Inflammatory macrophage (primary cell): ENCODE data around the gene GPR142.
"Not testable (repeated sequence)": the region's sequence is repeated elsewhere in the genome, so short reads cannot be mapped to it uniquely, and the experiment has no call there.

ENCODE experiments used
- DNase-seq, 2 donors: peaks; one replicate each; pipeline ENCODE4 v3.0.0-alpha.2; 2020 to 2022

GPR142 gene

GRCh38 chr17:74394275-74394950 lies 27.1 kb downstream of the GPR142 start:
- DNase-seq, result no peak

DNA sequence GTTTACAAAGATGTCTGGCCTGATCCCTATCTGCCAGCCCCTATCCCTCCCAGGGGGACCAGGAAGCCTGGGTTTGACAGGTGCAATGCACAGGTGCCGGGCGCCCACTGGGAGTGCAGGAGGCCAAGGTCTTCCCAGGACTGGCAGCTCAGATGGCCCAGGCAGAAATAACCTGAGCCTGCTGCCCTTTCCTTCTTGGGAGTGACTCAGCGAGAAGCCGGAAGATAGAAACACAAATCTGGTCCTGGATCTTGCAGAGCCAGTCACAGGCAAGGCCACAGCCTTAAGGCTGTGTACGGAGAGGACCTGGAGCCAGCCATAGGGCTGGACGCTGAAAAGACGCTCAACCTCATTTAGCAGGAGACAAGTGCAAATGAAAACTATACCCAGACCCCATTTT lies 27.7 kb downstream of the GPR142 start:
- DNase-seq, result no peak

DNA sequence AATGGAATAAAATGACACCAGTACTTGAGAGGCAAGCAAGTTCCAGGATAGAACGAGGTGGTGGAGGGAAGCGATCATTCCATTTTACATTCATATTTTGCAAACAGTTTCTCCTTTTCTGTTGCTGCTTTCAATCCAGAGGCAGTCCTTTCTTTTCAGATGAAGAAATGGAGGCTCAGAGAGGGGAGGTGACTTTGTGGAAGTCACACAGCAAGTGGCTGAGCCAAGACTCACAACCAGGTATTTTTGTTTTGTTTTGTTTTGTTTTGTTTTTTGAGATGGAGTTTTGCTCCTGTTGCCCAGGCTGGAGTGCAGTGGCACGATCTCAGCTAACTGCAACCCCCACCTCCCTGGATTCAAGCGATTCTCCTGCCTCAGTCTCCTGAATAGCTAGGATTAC lies 29.3 kb downstream of the GPR142 start:
- no peak for DNase-seq

- DNase-seq, result no peak
These were observed 34.7 kb downstream of the GPR142 start for GRCh38 chr17:74402048-74402447.

DNA sequence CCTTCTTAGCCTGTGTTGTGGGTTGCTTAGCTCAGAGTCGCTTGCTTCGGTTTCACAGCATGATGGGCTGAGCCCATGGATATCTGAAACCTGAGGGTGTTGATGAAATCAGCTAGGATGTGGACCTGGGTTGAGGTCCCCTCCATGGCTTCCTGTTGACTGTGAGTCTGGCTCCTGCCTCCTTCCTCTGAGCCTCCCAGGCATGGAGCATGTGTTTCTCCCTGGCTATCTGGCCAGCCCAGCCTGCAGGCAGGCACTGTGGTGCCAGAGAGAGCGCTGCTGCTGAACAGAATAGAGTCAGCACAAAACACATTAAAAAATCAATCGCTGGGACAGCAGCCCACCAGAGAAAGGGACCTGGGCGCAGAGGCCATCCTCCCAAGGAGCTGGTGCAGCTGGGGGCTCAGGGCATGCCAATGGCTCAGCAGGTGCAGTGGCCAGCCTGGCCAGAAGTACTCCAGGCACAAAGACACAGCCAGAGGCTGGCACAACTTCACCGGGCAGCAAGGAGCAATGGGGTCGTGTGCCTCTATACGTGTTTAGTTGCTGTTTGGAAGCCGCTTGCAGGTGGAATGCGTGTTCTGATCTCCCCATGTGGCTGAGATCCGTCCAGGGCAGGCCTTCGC lies 36.3 kb downstream of the GPR142 start:
- no peak for DNase-seq

GRCh38 chr17:74404218-74404617 lies 36.9 kb downstream of the GPR142 start:
- DNase-seq, result no peak

DNA sequence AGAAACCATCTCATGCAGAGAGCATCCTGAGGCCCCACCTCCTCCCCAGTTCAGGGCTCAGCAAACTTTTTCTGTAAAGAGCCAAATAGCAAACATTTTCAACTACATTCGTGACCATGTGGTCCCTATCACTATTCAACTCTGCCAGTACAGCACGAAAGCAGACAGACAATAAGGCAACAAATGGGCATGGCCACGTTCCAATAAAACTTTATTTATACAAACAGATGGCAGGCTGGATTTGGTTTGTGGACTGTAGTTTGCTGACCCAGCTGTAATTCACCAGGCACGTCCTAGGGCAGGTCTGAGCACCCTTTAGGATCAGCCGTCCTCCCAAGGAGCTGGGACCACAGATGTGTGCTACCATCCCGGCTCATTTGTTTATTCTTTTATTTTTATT lies 37.5 kb downstream of the GPR142 start:
- no peak for DNase-seq

DNA sequence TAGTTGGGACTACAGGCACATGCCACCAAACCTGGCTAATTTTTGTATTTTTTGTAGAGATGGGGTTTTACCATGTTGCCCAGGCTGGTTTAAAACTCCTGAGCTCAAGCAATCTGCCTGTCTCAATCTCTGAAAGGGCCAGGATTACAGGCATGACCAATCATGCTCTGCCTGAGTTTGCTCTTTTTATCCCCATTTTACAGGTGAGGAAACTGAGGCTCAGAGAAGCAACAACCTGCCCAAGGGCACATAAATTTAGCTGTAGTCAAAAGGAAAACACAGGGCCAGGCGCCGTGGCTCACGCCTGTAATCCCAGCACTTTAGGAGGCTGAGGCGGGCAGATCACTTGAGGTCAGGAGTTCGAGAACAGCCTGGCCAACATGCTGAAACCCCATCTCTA lies 38.0 kb downstream of the GPR142 start:
- not testable (repeated sequence) for DNase-seq

DNA sequence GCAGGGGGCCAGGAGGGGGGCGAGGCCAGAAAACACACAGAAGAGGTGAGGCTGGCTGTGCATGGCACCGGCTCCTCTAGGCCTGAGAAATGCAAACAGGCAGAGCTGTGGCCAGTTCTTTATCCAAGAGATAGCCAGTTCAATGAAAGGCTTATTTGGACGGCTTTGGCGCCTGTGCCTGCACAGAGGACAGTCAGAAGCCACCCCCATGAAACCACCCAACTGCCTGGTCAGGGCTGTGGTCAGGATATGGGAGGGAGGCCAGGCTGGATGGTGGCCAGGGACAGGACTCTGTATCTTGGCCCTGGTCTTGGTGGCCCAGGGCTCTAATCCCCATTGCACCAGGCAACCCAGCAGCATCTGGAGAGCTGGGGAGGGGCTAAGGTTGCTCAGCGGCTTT lies 40.1 kb downstream of the GPR142 start:
- DNase-seq, result no peak

GRCh38 chr17:74408262-74408661 lies 41.0 kb downstream of the GPR142 start:
- no peak for DNase-seq

GRCh38 chr17:74408815-74409214 lies 41.5 kb downstream of the GPR142 start:
- DNase-seq, result no peak

- DNase-seq, result no peak
These were observed 42.7 kb downstream of the GPR142 start for GRCh38 chr17:74410001-74410443.

DNA sequence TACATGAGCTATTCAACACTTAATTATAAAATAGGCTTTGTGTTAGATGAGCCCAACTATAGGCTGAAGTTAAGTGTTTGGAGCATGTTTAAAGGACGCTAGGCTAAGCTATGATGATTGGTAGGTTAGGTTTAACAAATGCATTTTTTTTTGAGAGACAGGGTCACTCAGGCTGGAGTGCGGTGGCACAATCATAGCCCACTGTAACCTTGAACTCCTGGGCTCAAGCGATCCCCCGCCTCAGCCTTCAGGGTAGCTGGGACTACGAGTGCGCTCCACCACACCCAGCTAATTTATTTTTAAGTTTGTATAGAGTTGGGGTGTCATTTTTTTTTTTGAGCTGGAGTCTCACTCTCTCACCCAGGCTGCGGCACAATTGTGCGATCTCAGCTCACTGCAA lies 45.3 kb downstream of the GPR142 start:
- no peak for DNase-seq

GRCh38 chr17:74413491-74413890 lies 46.2 kb downstream of the GPR142 start:
- DNase-seq, result no peak

- DNase-seq, result no peak
These were observed 47.2 kb downstream of the GPR142 start for GRCh38 chr17:74414510-74414909.

DNA sequence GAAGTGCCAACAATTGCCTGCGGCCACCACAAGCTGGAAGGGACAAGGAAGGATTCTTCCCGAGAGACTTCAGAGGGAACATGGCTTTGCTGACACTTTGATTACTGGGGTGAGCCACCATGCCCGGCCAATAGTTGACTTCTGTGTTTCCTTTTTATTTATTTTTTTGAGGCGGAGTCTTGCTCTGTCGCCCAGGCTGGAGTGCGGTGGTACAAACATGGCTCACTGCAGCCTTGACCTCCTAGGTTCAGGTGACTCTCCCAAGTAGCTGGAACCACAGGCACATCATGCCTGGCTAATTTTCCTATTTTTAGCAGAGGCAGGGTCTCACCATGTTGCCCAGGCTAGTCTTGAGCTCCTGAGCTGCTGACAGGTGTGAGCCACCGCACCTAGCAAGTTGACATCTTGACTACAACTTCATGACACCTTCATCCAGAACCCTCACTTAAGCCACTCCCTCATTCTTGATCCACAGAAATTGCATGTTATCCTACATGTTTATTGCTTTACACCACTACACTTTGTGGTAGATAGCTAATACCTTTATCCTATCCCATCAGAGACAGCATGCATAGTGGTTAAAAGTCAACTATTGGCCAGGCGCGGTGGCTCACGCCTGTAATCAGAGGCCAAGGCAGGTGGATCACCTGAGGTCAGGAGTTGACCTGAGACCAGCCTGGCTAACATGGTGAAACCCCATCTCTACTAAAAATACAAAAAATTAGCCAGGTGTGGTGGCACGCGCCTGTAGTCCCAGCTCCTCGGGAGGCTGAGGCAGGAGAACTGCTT lies 48.5 kb downstream of the GPR142 start:
- DNase-seq, result no peak

DNA sequence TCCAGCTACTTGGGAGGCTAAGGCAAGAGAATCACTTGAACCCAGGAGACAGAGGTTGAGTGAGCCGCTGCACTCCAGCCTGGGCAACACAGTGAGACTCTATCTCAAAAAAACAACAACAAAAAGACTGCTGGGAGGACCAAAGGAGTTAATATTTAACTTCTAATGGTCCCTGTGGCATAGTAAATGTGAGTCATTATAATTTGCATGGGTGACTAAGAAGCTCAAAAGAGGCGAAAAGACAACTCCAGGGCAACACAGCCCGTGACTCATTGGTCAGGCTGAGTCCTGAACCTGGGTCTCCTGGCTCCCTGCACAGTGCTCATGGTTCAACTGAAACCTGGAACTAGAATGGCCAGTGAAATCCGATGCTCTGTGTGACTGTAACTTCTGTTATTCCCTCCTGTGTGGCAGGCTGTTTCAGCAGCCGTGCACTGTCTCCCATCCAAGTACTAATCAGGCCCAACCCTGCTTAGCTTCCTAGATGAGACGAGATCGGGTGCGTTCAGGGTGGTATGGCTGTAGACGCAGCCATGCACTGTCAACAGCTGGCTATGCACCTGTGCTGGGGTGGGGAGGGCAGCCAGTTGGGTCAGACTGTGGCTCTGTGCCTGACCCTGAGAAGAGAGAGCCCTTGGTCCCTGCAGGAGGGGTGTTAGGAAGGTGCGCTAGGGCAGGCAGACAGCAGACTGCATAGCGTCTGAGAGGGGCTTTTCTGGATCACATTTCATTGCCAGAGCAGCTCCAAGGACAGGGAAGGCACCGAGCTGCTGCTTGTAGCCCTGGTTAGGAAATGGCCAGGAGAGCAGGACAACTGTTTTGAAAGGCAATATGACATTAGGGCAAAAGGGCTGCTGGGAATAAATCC lies 50.1 kb downstream of the GPR142 start:
- peak; percentile 32 to 53 for DNase-seq

GRCh38 chr17:74419928-74420411 lies 52.7 kb downstream of the GPR142 start:
- DNase-seq, result no peak
